Measurements from ENCODE around the gene OR52E6. TPM values are rescaled to one million over a fixed set of nuclear protein-coding genes. Genes with fewer than 3 reads are reported as not detected.

Gene OR52E6
- total RNA-seq, 4 donors from 2014 or later = not detected

GRCh38 chr11:5815534-5815933 is 26.2 kb downstream of the OR52E6 start:
- H3K4me3 ChIP-seq = no peak overlapping the region
- WGBS = 55% methylated on average over 4 of the region's 4 CpGs
- no peak for DNase-seq (ENCODE audit: low spot score in 2 of 2)
- H3K27ac ChIP-seq = no peak overlapping the region
- H3K9me3 ChIP-seq = no peaks in the 10 kb centered on the region
- H3K4me1 ChIP-seq = no peaks in the 10 kb centered on the region
- no peaks in the 10 kb centered on the region for H3K36me3 ChIP-seq
- H3K27me3 ChIP-seq = no peaks in the 10 kb centered on the region
- TF ChIP-seq CTCF (IDR thresholded peaks at IDR 0.05) = no peak
- TF ChIP-seq POLR2AphosphoS5 (IDR thresholded peaks at IDR 0.05) = no peak
- no peak for TF ChIP-seq EP300 (IDR thresholded peaks at IDR 0.05)
- no peak for TF ChIP-seq POLR2A (IDR thresholded peaks at IDR 0.05)

GRCh38 chr11:5809905-5810795 is 31.5 kb downstream of the OR52E6 start:
- no peak for DNase-seq (ENCODE audit: low spot score in 2 of 2)
- peaks cover 11% of the 10 kb centered on the region for H3K4me1 ChIP-seq
- no peaks in the 10 kb centered on the region for H3K36me3 ChIP-seq
- no peaks in the 10 kb centered on the region for H3K27me3 ChIP-seq
- no peak overlapping the region for H3K4me3 ChIP-seq
- no peaks in the 10 kb centered on the region for H3K9me3 ChIP-seq
- H3K27ac ChIP-seq = no peak overlapping the region
- WGBS = 72% methylated on average over 6 of the region's 6 CpGs
- TF ChIP-seq CTCF (IDR thresholded peaks at IDR 0.05) = no peak
- no peak for TF ChIP-seq POLR2A (IDR thresholded peaks at IDR 0.05)
- no peak for TF ChIP-seq EP300 (IDR thresholded peaks at IDR 0.05)
- no peak for TF ChIP-seq POLR2AphosphoS5 (IDR thresholded peaks at IDR 0.05)

GRCh38 chr11:5809122-5809519 is 32.6 kb downstream of the OR52E6 start:
- no peak overlapping the region for H3K27ac ChIP-seq
- peaks cover 11% of the 10 kb centered on the region for H3K4me1 ChIP-seq
- 33% methylated on average over 5 of the region's 5 CpGs for WGBS
- peaks cover 3% of the 10 kb centered on the region for H3K9me3 ChIP-seq
- TF ChIP-seq POLR2AphosphoS5 (IDR thresholded peaks at IDR 0.05) = no peak
- no peak for TF ChIP-seq EP300 (IDR thresholded peaks at IDR 0.05)
- TF ChIP-seq CTCF (IDR thresholded peaks at IDR 0.05) = no peak
- TF ChIP-seq POLR2A (IDR thresholded peaks at IDR 0.05) = no peak
- H3K27me3 ChIP-seq = no peaks in the 10 kb centered on the region
- H3K36me3 ChIP-seq = no peaks in the 10 kb centered on the region
- no peak for DNase-seq (ENCODE audit: low spot score in 2 of 2)
- H3K4me3 ChIP-seq = peak overlapping the region; percentile 54

GRCh38 chr11:5808500-5809121 is 33.1 kb downstream of the OR52E6 start, which contains the start of gene OR52N2:
TSS of gene OR52N2 (plus strand) at chr11:5808924. CDS start at chr11:5820336, 11,412 bp downstream.
- Histone ChIP-seq H3K4me3 (peak within 1 kb of the TSS; percentile 54), H3K27me3 (no peaks in the 10 kb centered on the region), H3K36me3 (no peaks in the 10 kb centered on the region), H3K9me3 (peaks cover 5% of the 10 kb centered on the region), H3K4me1 (peaks cover 11% of the 10 kb centered on the region), H3K27ac (no peak within 1 kb of the TSS)
- DNase-seq (ENCODE audit: low spot score in 2 of 2) = peak; percentile 77 to 84
- WGBS = 6% methylated on average over 24 of the region's 24 CpGs
- TF ChIP-seq POLR2AphosphoS5 (IDR thresholded peaks at IDR 0.05) = no peak
- TF ChIP-seq CTCF (IDR thresholded peaks at IDR 0.05) = peak; percentile 69 to 76

GRCh38 chr11:5807580-5807979 is 34.1 kb downstream of the OR52E6 start:
- TF ChIP-seq EP300 (IDR thresholded peaks at IDR 0.05) = no peak
- no peak for TF ChIP-seq POLR2A (IDR thresholded peaks at IDR 0.05)
- no peak for TF ChIP-seq POLR2AphosphoS5 (IDR thresholded peaks at IDR 0.05)
- no peak for TF ChIP-seq CTCF (IDR thresholded peaks at IDR 0.05)
- Histone ChIP-seq H3K4me3 (no peak overlapping the region), H3K4me1 (peaks cover 11% of the 10 kb centered on the region), H3K27me3 (no peaks in the 10 kb centered on the region), H3K27ac (no peak overlapping the region), H3K36me3 (no peaks in the 10 kb centered on the region), H3K9me3 (peaks cover 5% of the 10 kb centered on the region)
- 69% methylated on average over 8 of the region's 10 CpGs for WGBS
- no peak for DNase-seq (ENCODE audit: low spot score in 2 of 2)
